Activated CD4-positive, alpha-beta T cell treated with anti-CD3 and anti-CD28 coated beads, Interleukin-2, Interleukin-6, amounts not matched to agents 100 ng/mL and 50 ng/mL, durations not matched to agents 16 hours and 8 hours (primary cell): ENCODE results near the gene RASSF8.
"Not testable (repeated sequence)": the region's sequence is repeated elsewhere in the genome, so short reads cannot be mapped to it uniquely, and the experiment has no call there.

Experiments used
- DNase-seq: peaks from one replicate; pipeline ENCODE4 v3.0.0-alpha.2; 2020

Gene RASSF8

DNA sequence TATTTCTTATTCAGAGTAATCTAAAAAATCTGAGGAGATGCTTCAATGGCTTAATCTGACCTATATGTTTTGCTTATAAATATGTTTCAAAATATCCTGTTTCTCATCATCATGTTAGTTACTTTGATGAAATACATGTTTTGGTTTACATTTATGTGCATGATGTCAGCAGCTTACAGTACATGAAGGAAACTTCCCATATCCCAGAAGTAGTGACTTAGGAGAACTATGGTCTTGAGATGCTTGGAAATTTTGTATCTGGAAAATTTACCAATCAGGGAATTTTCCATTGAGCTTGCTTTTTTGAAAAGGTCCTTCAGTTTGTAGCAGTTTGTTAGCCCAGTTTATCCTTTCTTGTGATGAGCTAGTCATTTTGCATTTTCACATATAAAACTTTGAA, 73.3 kb downstream of the RASSF8 start:
- DNase-seq = no peak

DNA sequence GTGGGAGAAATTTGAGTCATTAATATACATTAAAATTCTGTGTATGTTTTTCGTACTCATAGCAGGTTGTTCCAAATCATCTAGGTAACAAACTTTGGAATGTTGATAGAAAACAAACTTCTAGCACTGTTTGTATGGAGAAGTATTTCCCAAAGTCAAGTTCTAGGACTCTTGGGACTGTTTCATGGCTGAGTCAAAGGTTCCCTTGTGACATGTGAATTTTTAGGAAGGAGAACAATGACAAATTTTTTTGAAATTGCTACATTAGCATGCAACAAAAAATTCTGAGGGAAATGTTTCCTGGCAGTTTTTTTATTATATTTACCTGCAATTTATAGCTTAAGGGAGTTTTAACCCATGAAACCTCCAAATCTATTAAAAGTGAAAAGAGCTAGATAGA, 73.8 kb downstream of the RASSF8 start:
- no peak for DNase-seq

DNA sequence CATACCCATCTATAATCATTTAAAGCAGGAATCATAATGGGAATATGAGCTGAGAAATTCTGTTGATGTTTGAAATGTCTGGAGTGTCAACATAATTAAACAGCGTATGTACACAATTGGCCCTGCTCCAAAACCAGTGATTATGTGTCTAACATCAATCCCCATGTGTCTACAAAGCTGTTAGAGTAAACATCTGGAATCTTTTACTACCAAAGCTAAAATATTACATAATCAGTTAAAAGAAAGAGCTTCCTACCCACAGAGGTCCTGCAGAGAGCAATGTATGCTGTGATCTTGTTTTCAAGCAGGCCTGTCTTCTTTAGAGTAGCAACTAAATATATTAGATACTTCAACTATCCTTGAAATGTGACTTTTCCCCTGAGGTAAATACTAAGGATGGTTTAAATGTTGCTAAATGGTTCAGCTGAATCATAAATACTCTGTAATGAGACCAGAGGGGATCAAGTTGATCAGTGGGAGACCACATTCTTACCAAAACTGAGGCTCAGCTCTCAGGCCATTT, 74.3 kb downstream of the RASSF8 start:
- DNase-seq = no peak

DNA sequence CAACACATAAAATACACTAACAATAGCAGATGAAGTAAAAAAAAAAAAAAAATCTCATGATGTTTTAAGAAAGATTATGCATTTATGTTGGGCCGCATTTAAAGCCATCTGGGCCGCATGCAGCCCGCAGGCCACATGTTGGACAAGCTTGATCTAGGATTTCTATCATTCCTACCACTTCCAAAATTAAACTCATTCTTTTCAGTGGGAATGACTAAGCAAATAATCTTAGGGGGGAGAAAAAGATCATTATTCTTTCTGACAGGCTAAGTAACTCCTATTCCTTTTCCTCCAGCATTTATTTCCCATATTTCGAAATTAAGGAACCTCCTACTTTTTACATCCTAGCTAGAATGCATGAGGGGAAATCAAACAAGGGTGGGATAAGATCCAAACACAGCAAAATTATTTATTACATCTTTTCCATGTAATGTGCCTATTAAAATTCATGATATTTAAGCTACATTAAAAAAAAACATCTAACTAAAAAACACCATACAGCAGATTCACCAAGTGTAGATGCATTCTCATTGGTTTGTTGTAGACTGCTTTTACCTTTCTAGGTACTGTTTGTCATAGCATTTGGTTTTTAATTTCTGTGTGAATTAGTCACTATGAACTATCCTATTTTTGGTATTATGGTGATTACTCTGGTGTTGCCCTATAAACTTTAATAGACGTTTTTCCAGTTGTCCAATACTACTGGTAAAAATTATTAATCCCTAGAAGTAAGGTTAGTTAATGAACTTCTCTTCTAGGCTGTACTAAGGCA, 76.1 kb downstream of the RASSF8 start:
- no peak for DNase-seq

DNA sequence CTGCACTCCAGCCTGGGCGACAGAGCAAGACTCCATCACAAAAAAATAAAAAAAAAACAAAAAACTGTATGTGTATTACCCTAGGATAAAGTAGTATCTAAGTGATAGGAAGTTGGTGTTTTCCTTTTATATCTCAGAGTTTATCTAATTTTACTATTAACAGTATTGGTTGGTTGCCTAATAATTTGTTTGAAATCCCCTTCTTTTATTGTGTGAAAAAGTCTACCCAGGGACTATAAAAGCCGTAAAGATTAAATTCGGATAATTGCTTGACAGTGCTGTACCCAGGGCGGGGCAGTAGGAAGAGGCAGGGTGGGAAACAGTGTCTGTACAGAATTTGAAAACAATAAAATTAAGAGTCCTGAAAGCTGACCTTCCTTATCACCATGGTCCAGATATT, 78.4 kb downstream of the RASSF8 start:
- no peak for DNase-seq

DNA sequence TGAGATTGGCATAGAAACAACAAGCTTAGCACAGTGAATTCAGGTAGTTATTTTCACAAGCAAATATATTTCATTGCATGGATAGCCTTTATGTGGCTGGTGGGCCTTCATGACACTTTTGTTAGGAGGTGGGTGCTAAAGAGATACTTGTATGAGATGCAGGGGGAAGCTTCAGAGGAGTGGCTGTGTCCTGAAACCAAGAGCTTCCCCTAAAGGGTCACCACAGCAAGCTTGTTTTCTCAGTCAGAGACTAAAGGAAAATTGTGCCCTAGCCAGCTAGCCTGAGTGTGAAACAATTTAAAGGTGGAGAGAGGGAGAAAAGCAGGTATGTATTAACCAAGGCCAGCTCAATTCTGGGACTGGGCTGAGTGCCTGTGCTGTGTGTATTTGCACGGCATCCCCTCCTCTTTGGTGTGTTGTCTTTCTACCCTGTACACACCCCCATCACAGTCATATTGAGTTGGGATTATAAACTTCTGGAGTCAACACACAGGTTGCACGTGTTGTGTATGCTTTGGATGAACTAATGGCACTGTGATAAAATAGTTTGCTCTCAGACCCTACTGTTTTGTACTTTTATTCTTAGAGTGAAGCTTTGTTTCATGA, 79.2 kb downstream of the RASSF8 start:
- no peak for DNase-seq

DNA sequence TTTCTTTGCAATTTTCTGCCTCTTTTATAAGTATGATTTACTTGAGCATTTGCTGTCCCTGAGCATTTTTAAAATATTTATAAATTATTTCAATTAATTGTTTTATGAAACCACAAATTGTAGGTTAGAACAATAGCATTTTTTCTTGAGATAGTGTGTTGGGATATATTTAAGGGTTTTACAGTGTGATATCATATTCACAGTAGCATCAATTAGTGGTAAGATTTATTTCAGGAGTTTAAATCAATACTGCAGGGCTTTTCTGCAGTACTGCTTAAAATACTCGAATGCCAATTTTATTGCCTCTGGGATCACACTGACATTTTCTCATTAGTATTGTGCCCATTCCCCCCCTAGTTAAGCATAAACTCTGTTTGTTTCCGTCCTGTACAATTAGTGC, 84.2 kb downstream of the RASSF8 start:
- no peak for DNase-seq

DNA sequence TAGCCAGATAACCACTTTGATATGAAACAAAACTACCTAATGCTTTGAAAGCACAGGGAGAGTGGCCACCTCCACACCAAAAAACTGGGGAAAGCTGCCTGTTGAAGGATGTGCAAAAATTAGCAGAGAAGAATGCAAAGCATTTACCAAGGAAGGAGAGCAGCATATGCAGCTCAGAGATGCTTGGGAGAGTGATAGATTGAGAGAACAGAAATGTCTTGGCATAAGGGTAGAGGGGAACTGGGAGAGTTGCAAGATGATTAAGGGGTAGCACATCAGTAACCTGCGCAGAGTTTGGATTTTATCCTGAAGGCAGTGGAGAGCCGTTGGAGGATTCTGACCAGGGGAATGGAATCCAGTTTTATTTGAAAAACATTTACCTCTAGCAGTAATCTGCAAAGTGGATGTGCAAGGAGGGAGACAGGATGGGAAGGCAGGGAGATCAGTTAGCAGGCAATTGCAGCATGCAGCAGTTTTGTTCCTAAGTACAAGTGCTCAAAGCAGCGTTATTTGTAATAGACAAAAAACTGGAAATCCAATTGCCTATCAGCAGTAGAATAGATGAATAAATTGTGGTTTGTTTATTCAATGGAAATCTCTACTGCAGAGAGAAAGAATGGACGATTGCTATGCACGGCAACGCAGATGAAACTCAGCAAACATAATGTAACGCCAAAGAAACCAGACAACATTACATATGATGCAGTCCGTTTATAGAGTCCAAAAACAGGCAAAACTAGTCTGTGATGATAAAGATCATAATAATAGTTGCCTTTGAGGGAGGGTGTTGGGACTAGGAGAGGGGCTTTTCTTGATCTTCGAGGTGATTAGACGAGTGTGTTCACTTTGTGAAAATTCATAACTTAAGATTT, 84.9 kb downstream of the RASSF8 start:
- no peak for DNase-seq

DNA sequence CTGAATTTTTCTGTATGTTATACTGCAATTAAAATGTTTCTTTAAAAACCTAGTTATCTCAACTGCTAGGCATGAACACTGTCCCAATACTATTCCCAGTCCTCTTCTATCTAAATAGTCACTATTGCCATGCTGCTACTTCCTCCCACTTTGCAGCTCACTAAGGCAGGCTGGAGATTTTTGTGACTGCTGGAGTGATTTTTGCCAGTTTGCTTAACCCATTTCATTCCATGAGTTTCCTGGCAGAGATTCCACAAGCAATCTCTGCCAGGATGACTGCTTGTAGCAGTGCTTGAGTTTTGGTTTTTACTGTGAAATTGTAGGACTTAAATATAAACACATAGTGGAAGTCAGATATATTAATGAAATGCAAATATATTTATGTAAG, 85.5 kb downstream of the RASSF8 start:
- DNase-seq = no peak

DNA sequence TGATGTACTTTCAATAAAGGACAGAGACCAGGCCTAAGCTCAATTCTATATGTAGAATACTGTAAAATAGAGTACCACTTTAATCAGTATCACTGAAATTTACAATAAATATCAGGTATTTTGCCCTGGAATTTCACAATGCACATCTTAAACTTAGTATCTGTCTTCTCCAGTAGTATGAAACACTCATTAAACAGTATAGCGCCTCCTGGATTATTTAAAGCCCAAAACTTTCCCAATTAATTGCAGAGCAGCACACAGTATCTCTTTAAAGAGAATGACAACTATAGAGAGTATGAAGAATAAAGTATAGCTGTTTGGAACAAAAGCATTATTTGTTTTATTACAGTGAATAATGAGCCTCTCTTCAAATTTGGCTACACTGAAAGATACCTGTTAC, 86.1 kb downstream of the RASSF8 start:
- no peak for DNase-seq

DNA sequence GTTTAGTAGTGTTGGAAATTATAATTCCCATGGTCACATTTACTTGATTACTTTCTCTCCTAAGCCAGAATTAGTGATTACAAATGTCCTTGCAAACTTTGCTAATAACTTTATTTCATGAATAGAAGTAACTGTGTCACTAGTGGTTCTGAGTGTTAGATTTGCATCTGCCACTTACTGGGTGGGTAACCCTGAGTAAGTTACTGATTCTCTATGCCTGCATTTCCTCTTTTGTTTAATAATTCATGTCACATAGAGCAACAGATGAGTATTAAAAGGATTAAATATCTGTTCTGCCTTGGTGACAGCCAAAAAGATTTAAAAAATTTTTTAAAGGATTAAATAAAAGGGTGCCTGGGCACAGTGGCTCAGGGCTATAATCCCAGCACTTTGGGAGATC, 87.7 kb downstream of the RASSF8 start:
- no peak for DNase-seq

DNA sequence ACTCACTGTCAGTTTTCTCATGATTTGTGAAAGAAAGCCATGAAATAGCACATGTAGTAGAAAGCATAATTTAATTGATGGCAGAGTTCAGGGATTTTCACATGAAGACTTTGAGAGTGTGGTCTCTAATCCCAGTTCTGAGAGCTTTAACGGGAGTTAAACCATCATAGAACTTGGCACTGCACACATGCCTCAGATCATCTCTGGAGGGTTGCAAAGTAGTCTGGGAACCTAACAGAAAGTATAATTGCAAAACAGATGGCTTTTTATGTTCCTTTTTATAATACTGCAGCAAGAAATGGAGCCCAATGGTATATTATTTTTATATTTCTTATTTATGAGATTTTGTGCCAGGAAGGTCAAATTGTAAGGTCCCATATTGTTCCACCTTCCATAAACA, 88.4 kb downstream of the RASSF8 start:
- DNase-seq = no peak

DNA sequence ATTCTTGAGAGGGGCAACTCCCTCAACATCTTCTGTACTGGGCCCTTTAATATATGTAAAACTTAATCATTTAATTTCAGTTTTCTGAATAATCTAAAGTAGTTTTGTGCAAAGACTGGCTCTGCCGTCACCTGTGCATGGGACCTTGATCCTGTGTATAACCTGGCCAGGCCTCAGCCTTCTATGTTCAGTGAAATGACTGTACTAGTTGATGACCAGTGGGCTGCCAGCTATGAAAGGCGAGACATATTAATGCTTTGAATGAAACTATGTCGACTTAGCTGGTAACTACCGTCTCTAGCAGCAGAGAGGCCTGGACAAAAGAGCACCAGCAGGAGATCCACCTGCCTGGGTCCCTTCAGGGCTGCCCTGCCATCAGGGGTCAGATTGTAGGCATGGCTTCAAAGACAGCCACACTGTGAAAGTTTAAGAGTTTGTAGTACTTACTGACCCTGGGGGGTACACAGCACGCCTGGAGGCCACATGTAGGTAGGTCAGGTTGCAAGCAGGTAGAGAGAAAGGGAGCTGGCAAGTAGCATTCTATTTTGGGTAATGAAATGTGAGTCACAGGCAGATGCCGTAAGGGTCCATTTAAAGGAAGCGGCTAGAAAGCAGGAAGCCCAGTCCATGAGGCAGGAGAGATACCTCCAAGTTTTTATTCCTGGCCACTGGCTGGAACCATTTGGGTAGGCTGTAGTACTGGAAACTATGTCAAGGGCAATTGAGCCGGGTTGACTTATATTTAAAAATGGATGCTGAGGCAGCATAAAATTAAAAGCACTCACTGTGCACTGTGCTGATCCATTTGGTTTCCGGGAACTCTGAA, 89.1 kb downstream of the RASSF8 start:
- no peak for DNase-seq

DNA sequence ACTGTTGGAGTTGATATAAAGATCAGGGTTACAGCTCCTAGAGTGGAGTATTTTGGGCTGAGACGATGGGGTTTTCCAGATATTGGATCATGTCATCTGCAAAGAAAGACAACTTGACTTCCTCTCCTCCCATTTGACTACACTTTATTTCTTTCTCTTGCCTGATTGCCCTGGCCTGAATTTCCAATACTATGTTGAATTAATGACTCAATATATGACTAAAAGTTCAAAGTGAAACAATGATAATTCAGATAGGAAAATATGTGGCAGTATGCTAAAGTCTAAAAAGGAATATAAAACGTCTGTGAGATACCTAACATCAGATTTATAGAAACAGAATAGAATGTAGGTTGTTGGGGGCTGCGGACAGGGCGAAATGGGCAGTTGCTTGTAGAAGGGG, 94.2 kb downstream of the RASSF8 start:
- no peak for DNase-seq

DNA sequence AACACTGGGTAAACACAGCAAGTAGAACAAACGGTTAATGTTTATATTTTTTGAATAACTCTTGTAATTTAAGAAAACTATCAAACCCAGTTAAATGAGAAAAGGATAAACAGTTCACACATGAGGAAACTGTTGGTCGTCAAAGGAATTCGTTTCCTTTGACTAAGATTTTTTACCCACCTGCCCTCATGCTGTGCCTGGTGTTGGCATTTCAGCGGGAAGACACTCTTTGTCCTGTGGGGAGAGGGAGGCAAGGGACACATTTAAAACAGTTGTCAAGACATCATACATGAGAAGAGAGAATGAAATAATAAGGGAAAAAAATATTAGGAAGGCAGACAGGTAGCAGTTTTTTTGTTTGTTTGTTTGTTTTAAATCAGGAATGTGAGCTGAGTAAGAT, 95.9 kb downstream of the RASSF8 start:
- no peak for DNase-seq

DNA sequence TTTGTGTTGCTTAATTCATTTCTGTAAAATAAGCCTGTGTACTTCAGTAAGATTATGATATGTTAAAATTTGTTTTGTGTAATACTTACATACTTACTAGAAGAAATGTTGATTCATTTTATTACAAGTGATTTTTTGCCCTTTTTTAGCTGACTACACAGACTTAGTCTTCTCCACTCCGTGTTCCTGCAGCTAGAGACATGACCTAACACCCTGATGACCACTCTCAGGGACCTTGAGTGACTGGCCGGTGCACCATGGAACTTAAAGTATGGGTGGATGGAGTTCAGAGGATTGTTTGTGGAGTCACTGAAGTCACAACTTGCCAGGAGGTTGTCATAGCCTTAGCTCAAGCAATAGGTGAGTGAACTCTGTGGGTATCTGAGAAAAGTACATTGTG, 96.6 kb downstream of the RASSF8 start:
- DNase-seq = no peak

DNA sequence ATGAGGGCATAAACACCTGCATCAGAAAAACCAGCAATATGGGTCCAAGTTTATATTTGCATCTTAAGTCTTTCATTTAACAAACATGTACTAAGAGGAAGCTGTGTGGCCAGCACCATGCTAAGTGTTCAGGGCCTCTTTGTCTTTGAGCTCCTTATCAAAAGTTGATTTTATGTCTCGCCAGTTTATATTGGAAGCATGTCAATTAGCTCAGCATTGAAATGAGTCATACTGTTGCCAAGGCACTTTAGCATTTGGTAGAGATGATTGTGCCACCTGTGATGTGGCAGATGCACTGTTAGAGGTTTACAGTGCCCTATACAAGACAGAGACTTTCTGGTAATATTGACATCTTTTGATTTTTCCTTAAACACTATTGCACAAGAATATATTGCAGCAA, 97.9 kb downstream of the RASSF8 start:
- DNase-seq = peak; percentile 6

DNA sequence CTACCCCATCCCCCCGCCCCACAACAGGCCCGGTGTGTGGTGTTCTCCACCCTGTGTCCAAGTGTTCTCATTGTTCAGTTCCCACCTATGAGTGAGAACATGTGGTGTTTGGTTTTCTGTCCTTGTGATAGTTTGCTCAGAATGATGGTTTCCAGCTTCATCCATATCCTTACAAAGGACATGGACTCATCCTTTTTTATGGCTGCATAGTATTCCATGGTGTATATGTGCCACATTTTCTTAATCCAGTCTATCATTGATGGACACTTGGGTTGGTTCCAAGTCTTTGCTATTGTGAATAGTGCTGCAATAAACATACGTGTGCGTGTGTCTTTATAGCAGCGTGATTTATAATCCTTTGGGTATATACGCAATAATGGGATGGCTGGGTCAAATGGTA, 98.8 kb downstream of the RASSF8 start:
- not testable (repeated sequence) for DNase-seq

DNA sequence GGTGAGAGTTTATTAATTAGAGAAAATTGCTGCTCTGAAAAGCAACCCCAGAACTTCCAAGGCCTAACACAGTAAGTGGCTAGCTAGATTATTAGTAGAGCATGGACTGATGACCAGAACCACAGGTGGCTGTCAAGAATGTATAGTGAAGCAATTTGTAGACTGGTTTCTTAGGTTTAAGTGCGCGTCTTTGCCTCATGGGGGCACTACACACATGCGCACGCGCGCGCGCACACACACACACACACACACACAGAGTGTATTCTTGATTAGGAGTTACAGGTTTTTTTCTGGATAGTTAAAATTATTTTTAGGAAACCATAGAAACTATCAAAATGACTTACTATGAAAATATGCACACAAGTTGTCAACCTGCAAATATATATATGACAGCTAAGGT, 99.8 kb downstream of the RASSF8 start:
- DNase-seq = no peak

DNA sequence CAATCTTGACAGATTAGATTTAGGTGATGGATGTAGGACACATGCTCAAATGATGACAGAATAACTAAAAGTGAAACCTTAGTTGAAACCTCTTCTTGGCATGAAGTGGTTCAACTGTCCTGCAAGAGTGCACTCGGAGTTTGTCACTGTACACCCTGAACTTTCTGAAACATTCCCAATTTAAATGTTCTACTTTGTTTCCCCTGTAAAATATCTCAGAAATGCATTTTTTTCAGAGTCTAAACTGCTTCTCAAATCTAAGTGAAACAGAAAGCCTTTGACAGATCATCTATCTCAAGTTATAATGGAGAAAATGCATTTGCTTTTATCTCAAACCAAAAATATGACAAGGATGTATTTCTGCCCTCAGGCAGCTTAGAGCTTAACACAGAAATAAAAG, 100.3 kb downstream of the RASSF8 start:
- DNase-seq = no peak

DNA sequence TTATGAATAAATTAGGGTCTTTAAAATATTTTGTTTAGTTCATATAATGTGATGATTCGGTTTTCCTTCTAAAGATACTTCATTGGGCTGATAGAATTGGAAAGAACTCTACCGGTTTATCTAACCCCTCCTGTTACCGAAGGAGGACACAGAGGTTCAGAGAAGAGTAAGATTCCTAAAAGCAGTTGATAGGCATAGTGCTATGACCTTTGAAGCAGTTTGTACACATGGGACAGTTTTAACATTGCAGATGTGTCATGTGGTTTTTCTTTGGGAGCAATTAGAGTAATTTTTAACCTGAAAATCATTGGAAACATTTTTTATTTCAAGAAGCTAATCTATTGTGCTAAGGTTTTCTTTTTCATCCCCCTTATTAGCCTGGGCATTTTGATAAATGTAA, 103.5 kb downstream of the RASSF8 start:
- DNase-seq = no peak

DNA sequence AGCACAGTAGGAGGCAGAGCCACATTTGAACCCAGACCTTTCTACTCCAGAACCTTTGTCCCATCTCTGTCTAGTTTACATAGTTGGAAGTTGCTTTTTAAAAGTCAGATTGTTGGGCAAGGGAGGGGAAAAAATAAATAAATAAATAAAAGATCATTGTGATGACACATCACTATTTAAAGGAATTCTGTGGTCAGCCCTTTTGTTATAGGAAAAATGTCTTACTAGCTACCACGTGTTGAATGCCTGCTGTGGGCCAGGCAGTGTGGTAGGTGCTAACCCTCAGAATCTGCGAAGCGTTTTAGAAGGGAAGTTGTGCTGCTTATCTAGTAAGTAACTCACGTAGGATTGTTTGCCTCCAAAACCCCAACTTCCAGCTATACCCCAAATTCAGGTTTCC, 104.1 kb downstream of the RASSF8 start:
- DNase-seq = no peak

DNA sequence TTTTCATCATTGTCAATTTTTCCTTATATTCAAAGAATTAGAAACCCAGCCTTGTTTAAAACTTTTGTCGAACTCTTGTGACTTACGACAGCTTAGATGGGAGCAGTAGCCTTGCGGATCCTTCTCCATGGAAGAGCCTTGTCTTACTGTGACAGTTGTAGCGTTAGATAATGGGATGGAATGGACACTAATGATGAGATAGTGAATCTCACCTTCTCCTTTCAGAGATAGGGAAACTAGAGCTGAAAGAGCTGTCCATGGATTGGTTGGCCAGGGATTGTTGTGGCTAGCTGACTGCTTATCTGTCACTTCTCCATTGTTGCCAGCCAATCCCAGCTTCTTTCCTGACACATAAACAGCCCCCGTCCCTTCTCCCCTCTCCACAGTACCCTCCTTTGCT, 107.0 kb downstream of the RASSF8 start:
- DNase-seq = no peak
